CD4-positive, alpha-beta T cell (primary cell): ENCODE measurements around the gene PRDM9. TPM values are rescaled to one million over a fixed set of nuclear protein-coding genes. Genes with fewer than 3 reads are reported as not detected.

Experiments used
- ATAC-seq: fragments of 200-7000 bp; cut with Tn5 transposase; one replicate; pipeline ENCODE4 v1.10.0; 2022; ENCODE audit warnings: mild to moderate bottlenecking; ENCODE audit not compliant: poor library complexity
- CTCF ChIA-PET: fragments of 350-600 bp; sonication (Branson Sonifier 250); formaldehyde crosslinking; loops from one replicate; lab custom pipeline; 2021; ENCODE audit warnings: antibody characterized with exemption, inconsistent platforms; lab: Charles Lee
- POLR2A ChIA-PET: fragments of 350-600 bp; sonication (Branson Sonifier 250); formaldehyde crosslinking; loops from one replicate; lab custom pipeline; 2021; ENCODE audit warnings: antibody characterized with exemption, inconsistent platforms; lab: Charles Lee
- DNase-seq, 14 experiments: peaks; one replicate each; pipeline ENCODE4 v3.0.0-alpha.2; 2013 to 2020; ENCODE audit warnings: mixed read lengths in 2 of 14
- H3K27ac ChIP-seq, 2 donors: one replicate each; pipeline versions ENCODE4 v1.5.1 to v1.7.0; 2013; ENCODE audit warnings: low read length in 2 of 2, low read depth in 1 of 2, mild to moderate bottlenecking in 1 of 2
- H3K27me3 ChIP-seq, 2 experiments: 1 replicate in 1 of 2; 2 replicates in 1 of 2; pipeline versions ENCODE4 v1.6.1 to v1.7.0; 2013; ENCODE audit warnings: low read length in 2 of 2, control low read depth in 1 of 2, mild to moderate bottlenecking in 1 of 2, moderate library complexity in 1 of 2; ENCODE audit not compliant: insufficient read depth in 2 of 2, control insufficient read depth in 1 of 2
- H3K36me3 ChIP-seq: one replicate; pipeline ENCODE4 v1.6.1; 2013; ENCODE audit warnings: low read length, control low read depth; ENCODE audit not compliant: insufficient read depth
- H3K4me1 ChIP-seq: one replicate; pipeline ENCODE4 v1.6.1; 2013; ENCODE audit warnings: low read length, control low read depth; ENCODE audit not compliant: insufficient read depth
- H3K4me3 ChIP-seq: one replicate; pipeline ENCODE4 v1.5.1; 2013; ENCODE audit warnings: mild to moderate bottlenecking, low read length, moderate library complexity
- H3K9me3 ChIP-seq, 2 experiments: 1 replicate in 1 of 2; 2 replicates in 1 of 2; pipeline versions ENCODE4 v1.6.1 to v1.7.0; 2013; ENCODE audit warnings: low read length in 2 of 2, mild to moderate bottlenecking in 2 of 2, control low read depth in 1 of 2, moderate library complexity in 1 of 2; ENCODE audit not compliant: control insufficient read depth in 1 of 2, insufficient read depth in 1 of 2
- H3K27ac Mint-ChIP-seq: one replicate; pipeline ENCODE4 v1.8.0; 2020; ENCODE audit warnings: mixed read lengths
- H3K27me3 Mint-ChIP-seq: one replicate; pipeline ENCODE4 v1.8.0; 2021; ENCODE audit warnings: mixed read lengths
- H3K36me3 Mint-ChIP-seq: one replicate; pipeline ENCODE4 v1.8.0; 2021; ENCODE audit warnings: low read depth, mixed read lengths
- H3K4me1 Mint-ChIP-seq: one replicate; pipeline ENCODE4 v1.8.0; 2021; ENCODE audit warnings: low read depth, mixed read lengths
- H3K4me3 Mint-ChIP-seq: one replicate; pipeline ENCODE4 v1.8.0; 2020; ENCODE audit warnings: mild to moderate bottlenecking, mixed read lengths
- H3K9me3 Mint-ChIP-seq: one replicate; pipeline ENCODE4 v1.8.0; 2020; ENCODE audit warnings: mixed read lengths
- intact Hi-C, 2 experiments: fragments of 100-400 bp; cut with DNase I in 1 of 2; cut with micrococcal nuclease in 1 of 2; formaldehyde crosslinking; loops; one replicate each; pipeline versions ENCODE4 v1.15.1 to v1.9.0; 2023 to 2025; cut with DNase I, micrococcal nuclease
- total RNA-seq, 174 experiments: library from RNA in 2 of 174; stranded (reverse) in 2 of 174; gene quantifications; one replicate each; pipeline ENCODE4 v1.2.3 and lab custom pipeline; 2021 to 2026
- TF ChIP-seq, protein P1 (sequence below): fragments of 200-600 bp; IDR thresholded peaks from one replicate; pipeline ENCODE4 v1.8.0; 2022; ENCODE audit warnings: antibody characterized with exemption, mild to moderate bottlenecking

PRDM9 gene
- total RNA-seq, 2 experiments from 2014 or later = not detected

DNA sequence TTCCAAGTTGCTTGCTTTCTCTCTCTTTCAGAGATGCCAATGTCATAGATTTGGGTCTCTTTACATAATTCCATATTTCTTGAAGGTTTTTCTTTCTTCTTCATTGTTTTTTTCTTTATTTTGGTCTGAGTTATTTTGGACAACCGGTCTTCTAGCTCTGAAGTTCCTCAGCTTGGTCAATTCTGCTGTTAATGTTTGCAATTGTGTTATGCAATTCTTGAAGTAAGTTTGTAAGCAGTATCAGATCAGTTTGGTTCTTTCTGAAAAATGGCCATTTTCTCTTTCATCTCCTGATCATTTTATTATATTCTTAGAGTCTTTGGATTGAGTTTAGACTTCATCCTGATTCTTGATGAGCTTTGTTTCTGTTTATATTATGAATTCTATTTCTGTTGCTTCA lies 16.4 kb upstream of the PRDM9 start:
- Mint-ChIP-seq H3K4me3 (no peak overlapping the region), H3K9me3 (peaks cover 6% of the 10 kb centered on the region), H3K36me3 (no peaks in the 10 kb centered on the region), H3K27ac (no peak overlapping the region), H3K27me3 (no peaks in the 10 kb centered on the region), H3K4me1 (no peaks in the 10 kb centered on the region)
- H3K9me3 ChIP-seq = peaks cover 5 to 20% of the 10 kb centered on the region in 2 experiments
- no peak overlapping the region for H3K4me3 ChIP-seq
- no peaks in the 10 kb centered on the region for H3K27me3 ChIP-seq
- H3K27ac ChIP-seq = no peak overlapping the region
- ATAC-seq (no peak), DNase-seq (no peak)
- H3K4me1 ChIP-seq = no peaks in the 10 kb centered on the region
- H3K36me3 ChIP-seq = no peaks in the 10 kb centered on the region
- intact Hi-C loops = no loop called here
- POLR2A ChIA-PET = no interaction called here
- CTCF ChIA-PET = no interaction called here
- TF ChIP-seq, protein P1, sequence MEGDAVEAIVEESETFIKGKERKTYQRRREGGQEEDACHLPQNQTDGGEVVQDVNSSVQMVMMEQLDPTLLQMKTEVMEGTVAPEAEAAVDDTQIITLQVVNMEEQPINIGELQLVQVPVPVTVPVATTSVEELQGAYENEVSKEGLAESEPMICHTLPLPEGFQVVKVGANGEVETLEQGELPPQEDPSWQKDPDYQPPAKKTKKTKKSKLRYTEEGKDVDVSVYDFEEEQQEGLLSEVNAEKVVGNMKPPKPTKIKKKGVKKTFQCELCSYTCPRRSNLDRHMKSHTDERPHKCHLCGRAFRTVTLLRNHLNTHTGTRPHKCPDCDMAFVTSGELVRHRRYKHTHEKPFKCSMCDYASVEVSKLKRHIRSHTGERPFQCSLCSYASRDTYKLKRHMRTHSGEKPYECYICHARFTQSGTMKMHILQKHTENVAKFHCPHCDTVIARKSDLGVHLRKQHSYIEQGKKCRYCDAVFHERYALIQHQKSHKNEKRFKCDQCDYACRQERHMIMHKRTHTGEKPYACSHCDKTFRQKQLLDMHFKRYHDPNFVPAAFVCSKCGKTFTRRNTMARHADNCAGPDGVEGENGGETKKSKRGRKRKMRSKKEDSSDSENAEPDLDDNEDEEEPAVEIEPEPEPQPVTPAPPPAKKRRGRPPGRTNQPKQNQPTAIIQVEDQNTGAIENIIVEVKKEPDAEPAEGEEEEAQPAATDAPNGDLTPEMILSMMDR = no peak

DNA sequence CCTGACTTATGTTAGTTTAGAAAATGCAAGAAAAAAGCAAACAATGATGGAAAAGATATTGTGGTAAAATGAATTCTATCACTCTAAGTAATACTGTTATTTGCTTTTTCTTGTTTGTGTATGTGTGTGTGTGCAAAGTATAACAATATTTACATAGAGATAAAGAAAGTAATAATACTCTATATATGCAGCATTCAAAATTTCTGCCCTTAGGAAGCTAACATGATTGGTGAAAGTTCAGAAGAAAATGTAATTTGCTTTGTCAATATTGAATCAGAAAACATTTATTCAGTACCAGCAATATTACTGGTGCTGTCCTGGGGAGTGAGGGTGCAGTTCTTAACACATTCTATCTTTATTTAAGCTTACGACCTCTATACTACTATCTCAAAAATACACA lies 12.9 kb upstream of the PRDM9 start:
- DNase-seq = no peak
- H3K4me1 ChIP-seq = no peaks in the 10 kb centered on the region
- no peak for ATAC-seq
- H3K9me3 ChIP-seq = peaks cover 5 to 11% of the 10 kb centered on the region in 2 experiments
- Mint-ChIP-seq H3K27me3 (no peaks in the 10 kb centered on the region), H3K27ac (no peak overlapping the region), H3K36me3 (no peaks in the 10 kb centered on the region), H3K4me3 (no peak overlapping the region), H3K4me1 (no peaks in the 10 kb centered on the region), H3K9me3 (peaks cover 2% of the 10 kb centered on the region)
- TF ChIP-seq, protein P1 = no peak
- no peaks in the 10 kb centered on the region for H3K36me3 ChIP-seq
- intact Hi-C loops = no loop called here
- no peaks in the 10 kb centered on the region for H3K27me3 ChIP-seq
- CTCF ChIA-PET = no interaction called here
- no peak overlapping the region for H3K4me3 ChIP-seq
- H3K27ac ChIP-seq = no peak overlapping the region
- POLR2A ChIA-PET = no interaction called here

DNA sequence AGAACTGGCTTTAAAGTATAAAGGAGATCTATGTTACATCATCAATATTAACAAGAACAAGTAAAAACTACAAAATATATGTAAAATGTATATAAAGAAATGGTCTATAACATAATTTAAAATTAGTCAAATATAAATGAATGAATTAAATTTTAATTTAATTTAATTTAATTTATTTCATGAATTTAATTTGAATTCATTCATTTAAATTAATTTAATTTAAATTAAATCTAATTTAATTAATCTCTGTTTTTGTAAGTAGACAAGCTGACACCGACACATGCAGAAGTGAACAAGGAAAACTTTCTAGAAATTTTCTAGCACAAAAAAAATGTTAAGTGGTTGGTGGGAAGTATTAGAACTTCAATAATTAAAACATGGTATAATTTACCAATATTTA lies 10.8 kb upstream of the PRDM9 start:
- H3K36me3 Mint-ChIP-seq = no peaks in the 10 kb centered on the region
- H3K4me3 Mint-ChIP-seq = no peak overlapping the region

More for the DNA sequence above, 10.8 kb upstream of the PRDM9 start:
- Histone ChIP-seq H3K4me1 (no peaks in the 10 kb centered on the region), H3K36me3 (no peaks in the 10 kb centered on the region), H3K9me3 (peaks cover 3 to 11% of the 10 kb centered on the region in 2 experiments), H3K4me3 (no peak overlapping the region), H3K27ac (no peak overlapping the region), H3K27me3 (no peaks in the 10 kb centered on the region)
- TF ChIP-seq, protein P1 = no peak
- ATAC-seq (no peak), DNase-seq (no peak)
- ChIA-PET POLR2A (no interaction called here), CTCF (no interaction called here)
- H3K4me1 Mint-ChIP-seq = no peaks in the 10 kb centered on the region
- H3K9me3 Mint-ChIP-seq = peaks cover 4% of the 10 kb centered on the region
- H3K27ac Mint-ChIP-seq = no peak overlapping the region
- intact Hi-C loops = no loop called here
- no peaks in the 10 kb centered on the region for H3K27me3 Mint-ChIP-seq
